Stimulated activated naive CD8-positive, alpha-beta T cell treated with anti-CD3 and anti-CD28 coated beads, Interleukin-15, amount 100 ng/mL, for 72 hours (primary cell): ENCODE measurements around the gene C3orf22.
A peak's percentile ranks its signal among the peaks of the same experiment; 100 is the strongest.

Source experiments
- ATAC-seq: fragments of 150-1000 bp; cut with Tn5 transposase; 2 replicates; pipeline ENCODE4 v1.10.0; 2021; ENCODE audit warnings: mild to moderate bottlenecking, moderate library complexity
- DNase-seq, 2 donors: peaks; one replicate each; pipeline ENCODE4 v3.0.0; 2021 to 2022
- H3K27ac Mint-ChIP-seq, 2 donors: one replicate each; pipeline ENCODE4 v1.8.0; 2022; ENCODE audit warnings: mild to moderate bottlenecking in 2 of 2, mixed read lengths in 2 of 2, moderate library complexity in 2 of 2
- H3K27me3 Mint-ChIP-seq: one replicate; pipeline ENCODE4 v1.8.0; 2022; ENCODE audit warnings: mixed read lengths
- H3K4me1 Mint-ChIP-seq: one replicate; pipeline ENCODE4 v1.8.0; 2022; ENCODE audit warnings: mild to moderate bottlenecking, mixed read lengths
- H3K4me3 Mint-ChIP-seq, 2 donors: one replicate each; pipeline ENCODE4 v1.8.0; 2022; ENCODE audit warnings: mild to moderate bottlenecking in 2 of 2, mixed read lengths in 2 of 2, moderate library complexity in 1 of 2
- H3K9me3 Mint-ChIP-seq, 2 donors: one replicate each; pipeline ENCODE4 v1.8.0; 2022; ENCODE audit warnings: mixed read lengths in 2 of 2

C3orf22 gene

DNA sequence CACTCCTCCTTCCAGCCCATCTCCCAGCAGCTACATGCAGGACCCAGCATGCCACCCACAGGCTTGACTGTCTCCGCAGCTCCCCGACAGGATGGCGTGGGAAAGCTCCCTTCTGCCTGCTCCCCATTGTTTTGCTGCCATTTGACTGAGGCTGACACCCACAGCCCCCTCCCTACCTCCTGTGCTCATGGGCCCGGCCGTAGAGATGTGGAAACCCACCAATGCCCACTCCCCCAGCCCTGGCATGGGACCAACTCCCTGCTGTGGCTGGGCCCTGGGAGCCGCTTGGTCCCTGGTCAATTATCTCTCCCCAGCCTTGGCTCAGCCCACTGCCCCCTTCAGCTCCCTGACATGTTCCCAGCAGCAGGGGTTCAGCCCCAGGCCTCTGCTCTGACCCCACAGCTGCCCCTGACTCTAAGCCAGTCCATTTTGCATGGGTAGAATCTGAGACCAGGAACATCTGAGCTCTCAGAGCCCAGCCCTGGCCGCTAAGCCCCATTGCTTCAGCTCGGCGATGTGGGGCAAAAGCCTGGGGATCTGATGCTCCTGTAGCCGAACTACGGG, 8.2 kb downstream of the C3orf22 start:
- no peak for DNase-seq

DNA sequence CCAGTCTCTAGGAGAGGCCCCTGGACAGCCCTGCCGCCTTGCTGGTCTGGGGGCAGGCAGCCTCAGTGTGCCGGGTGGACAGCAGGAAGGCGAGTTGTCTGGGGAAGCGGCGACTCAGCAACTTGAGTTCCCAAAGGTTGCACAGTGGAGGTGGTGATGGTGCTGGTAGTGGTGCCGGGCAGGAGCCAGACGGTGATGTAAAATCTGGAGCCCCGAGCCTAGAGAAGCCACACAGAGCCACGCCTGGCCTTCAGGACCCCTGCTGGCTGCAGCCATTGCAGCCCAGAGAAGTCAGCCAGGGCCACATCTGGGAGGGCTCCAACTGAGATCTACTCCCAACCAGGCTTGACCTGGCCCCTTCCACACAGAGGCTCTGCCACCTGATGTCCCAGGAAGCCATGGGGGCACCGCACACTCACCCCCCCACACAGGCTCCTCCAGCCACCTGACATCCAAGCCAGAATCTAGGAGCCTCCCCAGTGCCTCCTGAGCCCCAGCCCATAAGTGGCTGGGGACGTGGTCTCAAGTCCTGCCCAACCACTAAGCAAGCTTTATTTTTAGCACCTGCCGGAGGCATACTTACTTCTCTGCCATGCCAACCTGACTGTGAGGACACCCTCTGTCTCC, 8.8 kb downstream of the C3orf22 start:
- H3K27ac Mint-ChIP-seq: no peak overlapping the region
- H3K4me1 Mint-ChIP-seq: no peaks in the 10 kb centered on the region
- ATAC-seq (peak; percentile 32), DNase-seq (no peak)
- H3K4me3 Mint-ChIP-seq: no peak overlapping the region
- no peaks in the 10 kb centered on the region for H3K9me3 Mint-ChIP-seq
- H3K27me3 Mint-ChIP-seq: peaks cover 14% of the 10 kb centered on the region

More for the DNA sequence above, 8.2 kb downstream of the C3orf22 start:
- Mint-ChIP-seq H3K4me3 (no peak overlapping the region), H3K27ac (peak overlapping the region in 1 of 2 donors; percentile 49), H3K27me3 (peaks cover 14% of the 10 kb centered on the region), H3K4me1 (no peaks in the 10 kb centered on the region), H3K9me3 (no peaks in the 10 kb centered on the region)
- ATAC-seq: no peak

DNA sequence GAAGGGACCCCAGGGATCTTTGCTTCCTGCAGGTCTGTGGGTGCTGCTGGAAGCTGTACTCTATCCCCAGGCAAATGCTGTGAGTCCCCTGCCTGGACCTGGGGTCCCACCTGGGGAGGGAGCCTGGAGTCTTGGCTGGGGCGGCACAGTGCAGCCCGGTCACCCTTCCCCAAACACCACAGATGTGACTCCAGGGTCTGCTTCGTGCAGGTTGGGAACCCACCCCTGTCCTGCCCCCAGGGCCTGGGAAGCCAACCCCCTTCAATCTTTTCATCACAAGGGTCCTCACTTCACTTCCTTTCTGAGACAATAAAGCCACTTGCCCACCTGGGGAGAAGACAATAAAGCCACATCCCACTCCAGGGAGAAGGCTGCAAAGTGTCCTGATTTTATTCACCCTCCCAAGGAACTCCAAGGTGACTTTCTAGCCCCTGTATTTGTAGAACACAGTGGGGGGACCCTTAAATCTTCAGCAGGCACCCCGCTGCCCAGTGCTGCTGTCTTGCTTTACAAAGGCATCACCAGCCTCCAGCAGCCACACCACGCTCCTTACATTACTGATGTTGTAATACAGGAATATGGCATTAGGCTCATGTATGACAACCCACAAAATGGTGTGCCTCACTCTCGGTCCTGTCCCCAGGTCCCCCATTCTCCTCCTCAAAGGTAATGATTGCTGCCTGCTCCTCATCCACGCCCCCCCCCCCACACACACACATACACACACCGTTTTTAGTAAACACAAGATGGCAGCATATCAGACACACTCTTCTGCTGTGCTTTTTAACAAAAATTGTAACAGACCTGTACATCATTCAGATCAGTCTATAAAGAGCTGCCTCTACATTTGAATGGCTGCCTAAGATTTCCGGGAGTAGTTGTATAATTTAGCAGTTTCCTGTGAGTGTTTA, 9.9 kb downstream of the C3orf22 start:
- H3K27ac Mint-ChIP-seq: peak overlapping the region in 1 of 2 donors; percentile 23
- H3K9me3 Mint-ChIP-seq: no peaks in the 10 kb centered on the region

DNA sequence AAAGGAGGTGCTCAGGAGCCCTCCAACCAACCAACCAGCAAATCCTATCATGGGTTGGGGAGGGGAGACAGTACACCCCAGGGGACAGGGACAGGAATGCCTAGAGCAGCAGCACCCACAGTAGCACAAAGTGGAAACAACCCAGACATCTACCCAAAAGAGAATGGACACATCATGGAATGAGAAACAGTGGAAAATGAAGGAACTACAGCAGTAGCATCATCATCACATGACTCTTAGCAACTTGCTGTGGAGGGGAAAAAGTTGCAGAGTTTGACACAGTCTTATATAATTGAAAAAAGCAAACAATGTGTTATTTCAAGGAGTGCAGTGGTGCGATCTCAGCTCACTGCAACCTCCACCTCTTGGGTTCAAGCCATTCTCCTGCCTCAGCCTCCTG, 11.0 kb downstream of the C3orf22 start:
- H3K4me3 Mint-ChIP-seq: no peak overlapping the region
- no peaks in the 10 kb centered on the region for H3K9me3 Mint-ChIP-seq
- ATAC-seq (no peak), DNase-seq (no peak)
- no peak overlapping the region for H3K27ac Mint-ChIP-seq
- no peaks in the 10 kb centered on the region for H3K4me1 Mint-ChIP-seq
- H3K27me3 Mint-ChIP-seq: peaks cover 14% of the 10 kb centered on the region

More for the DNA sequence above, 9.9 kb downstream of the C3orf22 start:
- ATAC-seq (no peak), DNase-seq (no peak)
- Mint-ChIP-seq H3K4me1 (no peaks in the 10 kb centered on the region), H3K4me3 (no peak overlapping the region), H3K27me3 (peaks cover 14% of the 10 kb centered on the region)

DNA sequence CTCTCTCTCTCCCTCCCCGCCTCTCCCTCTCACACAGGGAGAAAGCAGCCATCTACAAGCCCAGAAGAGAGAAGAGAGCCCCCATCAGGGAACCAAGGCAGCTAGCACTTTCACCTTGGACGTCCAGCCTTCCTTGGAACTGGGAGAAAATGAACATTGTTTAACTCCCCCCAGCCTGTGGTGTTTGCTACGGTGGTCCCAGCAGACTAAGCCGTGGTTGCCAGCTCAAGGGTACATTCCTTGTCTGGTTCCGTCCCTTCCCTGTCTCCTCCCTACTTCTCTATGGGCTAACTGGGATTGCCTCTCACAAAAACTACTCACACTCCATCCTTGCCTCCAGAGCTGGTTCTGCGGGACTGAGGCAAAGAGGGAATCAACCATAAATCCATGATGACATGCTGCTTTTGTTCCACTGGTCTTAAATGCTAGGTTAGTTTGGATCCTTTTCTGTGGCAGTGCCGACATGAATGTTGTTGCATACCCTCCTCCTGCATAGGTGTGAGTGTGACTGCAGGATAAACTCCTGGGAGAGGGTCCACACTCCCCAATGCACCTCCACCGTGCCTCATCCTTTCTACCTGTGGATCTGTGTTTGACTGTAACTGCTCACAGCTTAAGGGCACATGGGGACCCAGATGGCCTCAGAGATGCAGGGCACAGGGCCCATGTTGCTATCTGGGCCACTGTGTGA, 12.0 kb downstream of the C3orf22 start:
- Mint-ChIP-seq H3K9me3 (no peaks in the 10 kb centered on the region), H3K4me3 (no peak overlapping the region), H3K4me1 (no peaks in the 10 kb centered on the region), H3K27me3 (peaks cover 14% of the 10 kb centered on the region), H3K27ac (no peak overlapping the region)
- ATAC-seq (no peak), DNase-seq (no peak)

DNA sequence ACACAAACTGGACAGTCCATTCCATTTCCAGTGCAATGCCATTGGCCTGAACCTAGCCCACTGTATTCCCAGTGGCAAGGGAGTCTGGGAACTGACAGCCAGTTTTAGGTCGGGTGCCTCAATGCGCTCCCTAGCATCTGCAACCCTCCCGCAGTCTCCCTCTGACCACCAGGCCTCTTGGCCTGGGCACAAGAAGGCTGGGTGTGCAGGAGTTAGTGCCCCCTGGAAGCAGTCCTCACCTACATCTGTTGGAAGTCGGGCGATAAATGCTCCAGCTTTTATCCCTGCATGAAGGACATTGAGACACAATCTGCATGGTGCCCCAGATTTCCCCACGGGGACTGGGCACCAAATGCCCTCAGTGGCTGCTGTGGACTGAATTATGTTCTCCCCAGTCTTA, 12.7 kb downstream of the C3orf22 start:
- H3K4me3 Mint-ChIP-seq: no peak overlapping the region
- H3K4me1 Mint-ChIP-seq: peaks cover 3% of the 10 kb centered on the region
- DNase-seq (no peak), ATAC-seq (no peak)
- H3K27ac Mint-ChIP-seq: no peak overlapping the region
- H3K9me3 Mint-ChIP-seq: no peaks in the 10 kb centered on the region
- H3K27me3 Mint-ChIP-seq: peaks cover 17% of the 10 kb centered on the region

DNA sequence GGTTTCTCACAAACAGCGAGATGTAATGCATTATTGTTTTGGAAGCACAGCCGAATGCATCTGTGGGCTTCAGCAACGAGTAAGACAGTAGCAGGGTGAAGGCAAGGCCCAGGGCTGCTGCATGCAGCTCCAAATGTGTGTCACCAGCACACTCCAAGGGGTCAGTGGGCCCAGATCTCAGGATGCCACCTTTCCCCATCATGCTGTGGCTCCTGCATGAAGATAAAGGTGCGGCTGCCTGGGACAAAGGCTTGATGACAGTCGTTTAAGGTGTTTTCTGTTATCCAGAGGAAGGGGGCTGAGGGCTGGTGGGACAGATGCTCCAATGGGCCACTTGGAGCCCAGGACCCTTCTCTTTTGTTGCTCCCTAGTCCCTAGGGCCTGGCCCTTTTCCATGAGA, 13.2 kb downstream of the C3orf22 start:
- Mint-ChIP-seq H3K9me3 (no peaks in the 10 kb centered on the region), H3K4me1 (peaks cover 7% of the 10 kb centered on the region), H3K27ac (no peak overlapping the region), H3K4me3 (no peak overlapping the region), H3K27me3 (peaks cover 17% of the 10 kb centered on the region)
- ATAC-seq (no peak), DNase-seq (no peak)

DNA sequence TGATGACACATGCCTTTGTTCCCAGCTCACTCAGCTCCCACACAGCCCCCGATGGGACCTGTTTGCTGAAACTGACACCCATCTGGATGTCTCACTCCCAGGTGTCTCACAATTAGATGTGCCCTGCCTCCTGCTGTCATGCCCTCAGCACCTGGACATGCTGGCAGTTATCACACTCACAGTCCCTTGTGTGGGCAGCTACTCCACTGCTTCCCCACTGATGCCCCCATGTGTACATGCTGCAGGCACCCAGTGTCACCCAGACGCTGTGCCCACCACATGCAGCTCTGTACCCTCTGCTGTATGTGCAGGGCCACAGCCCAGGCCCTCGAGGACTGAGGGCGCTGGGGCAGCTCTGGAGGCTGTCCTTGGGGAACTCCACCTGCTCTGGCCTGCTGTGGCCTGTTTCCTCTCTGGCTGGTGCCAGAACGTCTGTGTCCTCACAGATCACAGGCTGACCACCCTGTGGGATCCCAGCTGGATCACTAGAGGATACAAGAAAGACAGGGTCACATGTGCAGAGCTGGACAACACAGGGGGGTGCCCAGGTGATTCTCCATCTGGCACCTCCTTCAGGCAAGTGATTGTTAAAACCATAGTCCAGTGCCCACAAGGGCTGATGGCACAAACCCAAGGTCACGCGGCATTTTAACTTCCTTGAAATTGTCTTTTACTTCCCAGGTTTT, 14.0 kb downstream of the C3orf22 start:
- Mint-ChIP-seq H3K27me3 (peaks cover 17% of the 10 kb centered on the region), H3K4me1 (peaks cover 7% of the 10 kb centered on the region), H3K9me3 (no peaks in the 10 kb centered on the region), H3K4me3 (no peak overlapping the region), H3K27ac (peak overlapping the region in 1 of 2 donors; percentile 77)
- ATAC-seq: no peak
- DNase-seq: no peak

DNA sequence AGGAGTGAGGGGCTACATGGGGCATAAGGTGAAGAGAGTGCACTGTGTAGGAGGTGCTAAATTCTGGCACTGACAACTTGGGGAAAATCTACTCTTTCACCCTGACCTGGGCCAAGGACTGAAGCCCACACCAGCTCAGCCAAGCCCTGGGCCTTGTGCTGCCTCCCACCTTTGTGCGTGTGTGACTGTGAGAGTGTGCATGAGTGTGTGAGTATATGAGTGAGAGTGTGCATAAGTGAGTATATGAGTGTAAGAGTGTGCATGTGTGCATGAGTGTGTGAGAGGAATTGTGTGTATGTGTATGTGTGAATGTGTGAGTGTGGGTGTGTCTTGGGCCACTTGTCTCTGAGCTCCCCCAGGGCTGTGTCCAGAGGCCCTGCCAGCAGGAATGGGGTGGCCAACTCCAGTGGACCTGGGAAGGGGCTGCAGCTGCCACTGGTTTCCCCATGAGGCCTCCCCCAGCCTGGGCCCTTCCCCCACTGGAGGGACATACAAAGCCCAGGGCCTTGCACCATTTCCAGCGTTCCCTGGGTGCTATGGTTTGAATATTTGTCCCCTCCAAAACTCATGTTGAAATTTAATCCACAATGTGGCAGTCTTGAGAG, 15.2 kb downstream of the C3orf22 start:
- H3K4me1 Mint-ChIP-seq: peaks cover 7% of the 10 kb centered on the region
- H3K4me3 Mint-ChIP-seq: no peak overlapping the region
- no peak for ATAC-seq
- H3K9me3 Mint-ChIP-seq: no peaks in the 10 kb centered on the region
- H3K27me3 Mint-ChIP-seq: peaks cover 17% of the 10 kb centered on the region
- no peak overlapping the region for H3K27ac Mint-ChIP-seq
- DNase-seq: no peak

DNA sequence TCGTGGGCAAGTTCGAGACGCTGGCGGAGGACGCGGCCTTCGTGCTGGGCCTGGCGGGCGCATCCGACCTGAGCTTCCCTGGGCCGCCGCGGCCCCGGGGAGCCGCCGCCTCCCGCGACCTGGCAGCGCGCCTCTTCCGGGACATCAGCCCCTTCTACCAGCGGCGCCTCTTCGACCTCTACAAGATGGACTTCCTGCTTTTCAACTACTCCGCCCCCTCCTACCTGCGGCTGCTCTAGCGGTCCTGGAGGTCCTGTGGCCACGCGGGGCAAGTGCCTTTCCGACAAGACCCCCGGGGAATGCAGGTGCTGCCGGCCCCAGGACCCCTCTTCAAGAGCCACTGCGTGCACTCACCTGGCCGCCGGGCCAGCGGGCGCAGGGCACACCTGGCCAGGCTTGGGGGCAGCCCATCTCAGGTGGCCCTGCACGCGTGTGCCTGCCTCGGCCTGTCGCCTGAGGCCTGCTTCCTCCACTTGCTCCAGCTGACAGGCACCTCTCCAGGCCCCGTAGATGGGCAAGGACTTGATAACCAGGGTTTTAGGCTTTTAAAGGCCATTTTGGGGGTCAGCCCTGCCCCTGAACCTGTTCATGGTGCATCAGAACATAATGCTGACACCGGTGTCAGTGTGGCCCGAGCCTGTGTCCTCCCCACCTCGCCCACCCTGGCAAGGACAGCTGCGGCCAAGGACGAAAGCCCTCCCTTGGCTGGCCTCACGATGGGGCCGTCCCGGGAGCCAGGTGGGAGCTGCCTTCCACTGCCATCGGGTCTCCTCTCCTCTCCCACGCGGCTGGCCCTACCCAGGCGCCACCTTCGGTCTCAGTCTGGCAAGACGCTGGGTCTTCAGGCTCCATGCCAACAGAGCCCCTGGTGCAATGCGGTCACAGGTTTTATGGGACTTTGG, 16.1 kb downstream of the C3orf22 start:
- Mint-ChIP-seq H3K4me1 (peaks cover 7% of the 10 kb centered on the region), H3K27me3 (peaks cover 17% of the 10 kb centered on the region), H3K27ac (no peak overlapping the region), H3K9me3 (no peaks in the 10 kb centered on the region), H3K4me3 (no peak overlapping the region)
- DNase-seq (no peak), ATAC-seq (no peak)

DNA sequence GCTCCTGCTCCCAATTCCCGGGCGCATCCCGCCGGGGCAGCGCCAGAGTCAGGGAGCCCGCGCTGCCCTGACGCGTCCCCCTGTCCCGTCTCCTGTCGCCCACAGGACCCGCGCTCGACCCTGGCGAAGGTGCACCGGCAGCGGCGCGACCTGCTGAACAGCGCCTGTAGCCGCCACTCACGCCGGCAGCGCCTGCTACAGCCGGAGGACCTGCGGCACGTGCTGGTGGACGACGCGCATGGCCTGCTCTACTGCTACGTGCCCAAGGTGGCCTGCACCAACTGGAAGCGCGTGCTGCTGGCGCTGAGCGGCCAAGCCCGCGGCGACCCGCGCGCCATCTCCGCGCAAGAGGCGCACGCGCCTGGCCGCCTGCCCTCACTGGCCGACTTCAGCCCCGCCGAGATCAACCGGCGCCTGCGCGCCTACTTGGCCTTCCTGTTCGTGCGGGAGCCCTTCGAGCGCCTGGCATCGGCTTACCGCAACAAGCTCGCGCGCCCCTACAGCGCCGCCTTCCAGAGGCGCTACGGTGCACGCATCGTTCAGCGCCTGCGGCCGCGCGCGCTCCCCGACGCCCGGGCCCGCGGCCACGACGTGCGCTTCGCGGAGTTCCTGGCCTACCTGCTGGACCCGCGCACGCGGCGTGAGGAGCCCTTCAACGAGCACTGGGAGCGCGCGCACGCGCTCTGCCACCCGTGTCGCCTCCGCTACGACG, 16.9 kb downstream of the C3orf22 start:
- DNase-seq: no peak
- peak; percentile 26 for ATAC-seq
- Mint-ChIP-seq H3K4me1 (peaks cover 7% of the 10 kb centered on the region), H3K27me3 (peaks cover 17% of the 10 kb centered on the region), H3K4me3 (no peak overlapping the region), H3K27ac (no peak overlapping the region), H3K9me3 (no peaks in the 10 kb centered on the region)

DNA sequence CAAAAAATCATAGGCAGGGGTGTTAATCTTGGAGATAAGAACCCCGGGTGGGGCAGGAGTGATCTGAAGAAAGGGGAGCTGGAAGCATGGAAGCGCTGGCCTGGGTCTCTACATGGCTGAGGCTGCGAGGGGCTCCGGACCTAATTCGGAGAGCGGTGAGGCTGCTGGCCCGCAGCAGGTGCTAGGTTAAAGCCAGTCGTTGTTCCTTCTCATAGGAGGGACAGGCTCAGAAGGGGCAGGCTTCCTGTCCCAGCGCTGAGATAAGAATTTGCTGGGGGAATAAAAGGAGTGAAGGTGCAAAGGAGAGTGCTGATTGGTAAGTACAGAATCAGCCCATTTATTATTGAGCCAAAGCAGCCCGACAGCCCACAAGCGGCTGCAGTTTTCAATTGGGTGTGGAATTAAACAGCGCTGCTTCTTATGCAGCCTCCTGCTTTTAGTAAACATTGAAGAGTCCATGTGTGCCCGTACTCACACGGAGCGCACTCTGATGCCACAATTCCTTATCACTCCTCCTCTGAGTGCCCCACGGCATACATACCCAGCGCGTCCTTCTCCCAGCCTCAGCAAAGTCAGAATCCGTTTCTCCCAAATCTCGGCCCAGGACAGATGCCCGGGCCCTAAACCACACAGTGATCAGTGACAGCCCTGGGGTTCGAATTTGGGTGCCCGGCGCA, 17.6 kb downstream of the C3orf22 start:
- DNase-seq (no peak), ATAC-seq (no peak)
- Mint-ChIP-seq H3K27me3 (peaks cover 17% of the 10 kb centered on the region), H3K4me3 (no peak overlapping the region), H3K4me1 (peaks cover 7% of the 10 kb centered on the region), H3K9me3 (no peaks in the 10 kb centered on the region), H3K27ac (peak overlapping the region in 1 of 2 donors; percentile 41)

DNA sequence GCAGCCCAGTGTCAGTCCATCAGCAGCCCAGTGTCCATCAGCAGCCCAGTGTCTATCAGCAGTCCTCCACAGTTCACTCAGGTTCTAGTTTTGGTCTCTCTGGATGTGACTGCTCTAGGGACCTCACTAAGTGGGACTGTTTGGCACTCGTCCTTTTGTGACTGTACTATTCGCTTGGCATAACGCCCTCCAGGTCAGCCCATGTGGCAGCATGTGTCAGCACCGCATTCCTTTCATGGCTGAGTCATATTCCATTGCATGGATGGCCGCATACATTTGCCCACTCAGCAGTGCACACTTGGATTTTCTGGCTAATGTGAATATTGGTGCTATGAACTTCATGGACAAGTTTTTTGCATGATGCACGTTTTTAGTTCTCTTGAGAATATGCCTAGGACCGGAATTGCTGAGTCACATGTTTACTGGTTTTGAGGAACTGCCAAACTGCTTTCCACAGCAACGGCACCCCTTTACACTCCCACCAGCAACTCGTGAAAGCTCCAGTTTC, 18.3 kb downstream of the C3orf22 start:
- Mint-ChIP-seq H3K9me3 (no peaks in the 10 kb centered on the region), H3K27me3 (peaks cover 21% of the 10 kb centered on the region), H3K4me1 (peaks cover 7% of the 10 kb centered on the region), H3K27ac (no peak overlapping the region), H3K4me3 (no peak overlapping the region)
- DNase-seq (no peak), ATAC-seq (no peak)
